GM12875 (cell line): ENCODE data around the gene GGA3.
A peak's percentile ranks its signal among the peaks of the same experiment; 100 is the strongest.

Experiments used
- H3K4me3 ChIP-seq: one replicate; pipeline ENCODE4 v1.5.1; 2011; ENCODE audit warnings: low read depth, low read length, control low read depth
- TF ChIP-seq, protein P1 (sequence below): IDR thresholded peaks from 2 replicates; pipeline ENCODE4 v1.5.1; 2011; ENCODE audit warnings: low read depth, mild to moderate bottlenecking, control low read depth, inconsistent platforms, low read length, moderate library complexity, borderline replicate concordance; ENCODE audit not compliant: insufficient read depth

The GGA3 gene

GRCh38 chr17:75261336-75262111, at the start of gene GGA3, which contains the start of gene MRPS7:
Gene GGA3 (minus strand): TSS chr17:75261606. CDS start chr17:75261587, 19 bp downstream.
Gene MRPS7 (plus strand): TSS chr17:75261879. CDS start chr17:75261901, 22 bp downstream.
- TF ChIP-seq, protein P1, sequence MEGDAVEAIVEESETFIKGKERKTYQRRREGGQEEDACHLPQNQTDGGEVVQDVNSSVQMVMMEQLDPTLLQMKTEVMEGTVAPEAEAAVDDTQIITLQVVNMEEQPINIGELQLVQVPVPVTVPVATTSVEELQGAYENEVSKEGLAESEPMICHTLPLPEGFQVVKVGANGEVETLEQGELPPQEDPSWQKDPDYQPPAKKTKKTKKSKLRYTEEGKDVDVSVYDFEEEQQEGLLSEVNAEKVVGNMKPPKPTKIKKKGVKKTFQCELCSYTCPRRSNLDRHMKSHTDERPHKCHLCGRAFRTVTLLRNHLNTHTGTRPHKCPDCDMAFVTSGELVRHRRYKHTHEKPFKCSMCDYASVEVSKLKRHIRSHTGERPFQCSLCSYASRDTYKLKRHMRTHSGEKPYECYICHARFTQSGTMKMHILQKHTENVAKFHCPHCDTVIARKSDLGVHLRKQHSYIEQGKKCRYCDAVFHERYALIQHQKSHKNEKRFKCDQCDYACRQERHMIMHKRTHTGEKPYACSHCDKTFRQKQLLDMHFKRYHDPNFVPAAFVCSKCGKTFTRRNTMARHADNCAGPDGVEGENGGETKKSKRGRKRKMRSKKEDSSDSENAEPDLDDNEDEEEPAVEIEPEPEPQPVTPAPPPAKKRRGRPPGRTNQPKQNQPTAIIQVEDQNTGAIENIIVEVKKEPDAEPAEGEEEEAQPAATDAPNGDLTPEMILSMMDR = no peak
- H3K4me3 ChIP-seq = peak within 1 kb of the TSS; percentile 97

DNA sequence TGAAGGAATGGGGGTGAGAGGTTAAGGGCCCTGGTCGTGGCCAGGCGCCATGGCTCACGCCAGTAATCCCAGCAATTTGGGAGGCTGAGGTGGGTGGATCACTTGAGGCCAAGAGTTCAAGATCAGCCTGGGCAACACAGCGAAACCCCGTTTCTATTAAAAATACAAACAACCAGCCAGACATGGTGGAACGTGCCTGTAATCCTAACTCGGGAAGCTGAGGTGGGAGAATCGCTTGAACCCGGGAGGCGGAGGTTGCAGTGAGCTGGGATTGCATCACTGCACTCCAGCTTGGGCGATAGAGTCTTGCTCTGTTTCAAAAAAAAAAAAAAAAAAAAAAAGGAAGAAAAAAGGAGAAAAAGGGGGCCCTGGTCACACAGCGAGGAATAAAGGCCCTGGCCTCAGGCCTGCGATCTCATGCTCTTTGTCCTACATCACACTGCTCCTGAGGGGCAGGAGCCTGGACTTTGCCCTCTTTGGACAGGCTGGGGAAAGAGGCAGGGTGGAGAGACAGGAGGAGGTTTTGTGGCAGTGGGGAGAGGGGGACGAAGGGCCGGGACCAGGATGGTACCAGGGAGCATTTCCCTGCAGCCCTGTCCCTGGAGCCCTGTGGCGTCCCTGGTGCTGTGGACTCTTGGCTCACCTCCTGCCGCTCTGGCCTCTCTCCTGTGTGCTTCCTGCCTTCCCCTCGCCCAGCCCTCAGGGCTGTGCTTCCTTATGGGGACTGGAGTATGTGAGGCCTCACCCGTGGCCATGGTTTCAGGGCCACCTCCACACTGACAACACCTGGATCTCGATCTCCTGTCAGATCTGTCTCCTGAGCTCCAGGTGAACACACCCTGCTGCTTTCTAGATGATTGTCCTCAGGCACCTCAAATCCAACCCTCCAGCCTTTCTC, 47.6 kb upstream of the GGA3 start:
- H3K4me3 ChIP-seq = no peak overlapping the region
- TF ChIP-seq, protein P1 = no peak

GRCh38 chr17:75307957-75308731, 46.7 kb upstream of the GGA3 start:
- TF ChIP-seq, protein P1 = no peak
- H3K4me3 ChIP-seq = no peak overlapping the region

DNA sequence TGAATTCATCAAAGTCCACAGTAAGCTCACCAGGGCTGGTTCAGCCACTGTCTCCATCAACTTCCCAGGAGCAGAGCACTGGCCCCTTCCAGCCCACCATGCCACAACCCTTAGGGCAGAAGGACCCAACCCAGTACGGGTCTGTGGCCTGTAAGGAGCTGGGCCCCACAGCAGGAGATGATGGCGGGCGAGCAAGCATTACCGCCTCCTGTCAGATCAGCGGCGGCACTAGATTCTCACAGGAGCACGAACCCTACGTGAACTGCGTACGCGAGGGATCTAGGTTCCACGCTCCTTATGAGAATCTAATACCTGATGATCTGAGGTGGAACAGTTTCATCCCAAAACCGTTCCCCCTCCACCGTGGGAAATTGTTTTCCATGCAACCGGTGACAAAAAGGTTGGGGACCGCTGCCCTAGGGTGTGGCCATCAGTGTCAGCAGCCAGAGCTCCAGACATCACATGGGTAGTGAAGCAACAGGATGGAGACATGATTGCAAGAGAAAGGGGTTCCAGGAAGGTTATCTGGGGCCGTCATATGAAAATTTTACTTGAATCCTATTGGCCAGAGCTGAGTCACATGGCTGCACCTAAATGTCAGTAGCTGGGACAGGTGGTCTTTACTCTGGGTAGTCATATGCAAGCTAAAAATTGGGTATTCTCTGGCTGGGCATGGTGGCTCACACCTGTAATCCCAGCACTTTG, 40.2 kb upstream of the GGA3 start:
- TF ChIP-seq, protein P1 = no peak
- no peak overlapping the region for H3K4me3 ChIP-seq

GRCh38 chr17:75301049-75301448, 39.6 kb upstream of the GGA3 start:
- TF ChIP-seq, protein P1 = no peak
- no peak overlapping the region for H3K4me3 ChIP-seq

GRCh38 chr17:75300280-75300679, 38.9 kb upstream of the GGA3 start:
- TF ChIP-seq, protein P1 = no peak
- H3K4me3 ChIP-seq = no peak overlapping the region
